PC-9 (cell line): ENCODE data around the gene LEPROT. TPM values are rescaled to one million over a fixed set of nuclear protein-coding genes. Genes with fewer than 3 reads are reported as not detected.
"Not testable (repeated sequence)": the region's sequence is repeated elsewhere in the genome, so short reads cannot be mapped to it uniquely, and the experiment has no call there.

Experiments
- BruUV-seq: library from RNA; stranded (reverse); fragments of 400-500 nt; replicated peaks from 2 replicates; lab custom pipeline; 2021; lab: Mats Ljungman, UMichigan
- CTCF ChIA-PET: fragments of 300-600 bp; sonication (Branson Sonifier 250); formaldehyde crosslinking; loops from one replicate; lab custom pipeline; 2022; ENCODE audit warnings: antibody characterized with exemption; lab: Charles Lee
- POLR2A ChIA-PET: fragments of 300-600 bp; sonication (Branson Sonifier 250); formaldehyde crosslinking; loops from one replicate; lab custom pipeline; 2022; ENCODE audit warnings: antibody characterized with exemption; ENCODE audit not compliant: unreplicated experiment; lab: Charles Lee
- DNase-seq, 2 experiments: peaks; one replicate each; pipeline versions ENCODE4 v3.0.0 to v3.0.0-alpha.2; 2015 to 2022; ENCODE audit warnings: mixed read lengths in 1 of 2
- H2AFZ ChIP-seq: fragments of 200-600 bp; sonication (generic); 2 replicates; pipeline ENCODE4 v1.8.1; 2017; ENCODE audit warnings: antibody characterized with exemption
- H3F3A ChIP-seq: fragments of 200-600 bp; sonication (generic); 2 replicates; pipeline ENCODE4 v1.8.1; 2017; ENCODE audit warnings: antibody characterized with exemption, mild to moderate bottlenecking, low read depth; ENCODE audit not compliant: insufficient read depth
- H3K27ac ChIP-seq: fragments of 200-600 bp; sonication (generic); 2 replicates; pipeline ENCODE4 v1.6.1; 2016; ENCODE audit warnings: mixed run types
- H3K27me3 ChIP-seq: fragments of 200-600 bp; sonication (generic); 2 replicates; pipeline ENCODE4 v1.6.1; 2016; ENCODE audit warnings: low read depth, mixed run types; ENCODE audit not compliant: insufficient read depth
- H3K36me3 ChIP-seq: fragments of 200-600 bp; sonication (generic); 2 replicates; pipeline ENCODE4 v1.6.1; 2016; ENCODE audit warnings: low read depth, mixed run types
- H3K4me1 ChIP-seq: fragments of 200-600 bp; sonication (generic); replicated peaks from 2 replicates; pipeline ENCODE4 v1.6.1; 2016; ENCODE audit warnings: mixed run types; ENCODE audit not compliant: insufficient read depth
- H3K4me2 ChIP-seq: fragments of 200-600 bp; sonication (generic); 2 replicates; pipeline ENCODE4 v1.6.1; 2017; ENCODE audit warnings: mixed run types
- H3K4me3 ChIP-seq: fragments of 200-600 bp; sonication (generic); 2 replicates; pipeline ENCODE4 v1.6.1; 2016; ENCODE audit warnings: mixed run types
- H3K79me2 ChIP-seq: fragments of 200-600 bp; sonication (generic); 2 replicates; pipeline ENCODE4 v1.6.1; 2017; ENCODE audit warnings: low read depth, mixed run types
- H3K9me2 ChIP-seq: fragments of 200-600 bp; sonication (generic); 2 replicates; pipeline ENCODE4 v1.8.1; 2017; ENCODE audit warnings: mild to moderate bottlenecking; ENCODE audit not compliant: insufficient read depth
- H3K9me3 ChIP-seq: fragments of 200-600 bp; sonication (generic); 2 replicates; pipeline ENCODE4 v1.8.1; 2016; ENCODE audit warnings: low read depth; ENCODE audit not compliant: insufficient read depth
- H4K20me1 ChIP-seq: fragments of 200-600 bp; sonication (generic); 2 replicates; pipeline ENCODE4 v1.8.1; 2017; ENCODE audit not compliant: insufficient read depth
- EZH2 ChIP-seq: fragments of 200-600 bp; sonication (generic); IDR thresholded peaks from 2 replicates; pipeline ENCODE4 v1.8.0; 2017; ENCODE audit warnings: antibody characterized with exemption, low read depth
- intact Hi-C: fragments of 100-400 bp; cut with micrococcal nuclease; formaldehyde crosslinking; loops from one replicate; pipeline ENCODE4 v1.10.0; 2022; ENCODE audit not compliant: unreplicated experiment
- total RNA-seq: library from RNA; stranded (reverse); gene quantifications from 2 replicates; pipeline ENCODE4 v1.2.3, GENCODE V29; 2021
- TF ChIP-seq, protein P1 (sequence below): fragments of 200-600 bp; sonication (generic); conservative IDR thresholded peaks from 2 replicates; pipeline ENCODE4 v1.6.1; 2017; ENCODE audit warnings: mixed run types, antibody characterized with exemption, mild to moderate bottlenecking, moderate library complexity

LEPROT gene
- total RNA-seq, 1 experiment from 2014 or later: 113 TPM

DNA sequence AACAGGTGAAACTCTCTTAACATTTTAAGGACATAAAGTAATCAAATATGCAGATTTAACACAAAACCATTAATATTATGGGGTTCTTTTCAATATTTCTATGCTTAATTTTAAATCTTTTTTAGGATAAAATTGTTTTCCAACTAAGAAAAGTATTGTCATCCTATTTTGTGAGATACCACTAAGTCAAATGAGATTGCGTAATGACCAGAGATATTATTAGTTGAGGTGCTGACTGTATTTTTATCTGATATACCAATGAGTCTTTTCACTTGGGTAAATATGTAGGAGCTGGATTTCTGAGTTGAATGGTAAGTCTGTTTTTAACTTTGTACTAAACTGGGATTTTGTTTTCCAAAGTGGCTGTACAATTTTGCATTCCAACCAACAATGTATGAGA lies 25.4 kb downstream of the LEPROT start:
- no TSS peak for BruUV-seq
- Histone ChIP-seq H3K4me2 (no peak overlapping the region), H2AFZ (no peak overlapping the region), H3K9me2 (no peaks in the 10 kb centered on the region; the same call in 1 of the 2 replicates), H3K27ac (no peak overlapping the region), H3K4me3 (no peak overlapping the region), H3K9me3 (no peaks in the 10 kb centered on the region), H4K20me1 (no peaks in the 10 kb centered on the region), H3K79me2 (no peaks in the 10 kb centered on the region), H3F3A (no peaks in the 10 kb centered on the region), H3K36me3 (no peaks in the 10 kb centered on the region), H3K4me1 (no peaks in the 10 kb centered on the region), H3K27me3 (no peaks in the 10 kb centered on the region)
- ChIA-PET POLR2A (no interaction called here), CTCF (no interaction called here)
- DNase-seq: no peak
- intact Hi-C loops: no loop called here
- TF ChIP-seq EZH2: no peak
- TF ChIP-seq, protein P1, sequence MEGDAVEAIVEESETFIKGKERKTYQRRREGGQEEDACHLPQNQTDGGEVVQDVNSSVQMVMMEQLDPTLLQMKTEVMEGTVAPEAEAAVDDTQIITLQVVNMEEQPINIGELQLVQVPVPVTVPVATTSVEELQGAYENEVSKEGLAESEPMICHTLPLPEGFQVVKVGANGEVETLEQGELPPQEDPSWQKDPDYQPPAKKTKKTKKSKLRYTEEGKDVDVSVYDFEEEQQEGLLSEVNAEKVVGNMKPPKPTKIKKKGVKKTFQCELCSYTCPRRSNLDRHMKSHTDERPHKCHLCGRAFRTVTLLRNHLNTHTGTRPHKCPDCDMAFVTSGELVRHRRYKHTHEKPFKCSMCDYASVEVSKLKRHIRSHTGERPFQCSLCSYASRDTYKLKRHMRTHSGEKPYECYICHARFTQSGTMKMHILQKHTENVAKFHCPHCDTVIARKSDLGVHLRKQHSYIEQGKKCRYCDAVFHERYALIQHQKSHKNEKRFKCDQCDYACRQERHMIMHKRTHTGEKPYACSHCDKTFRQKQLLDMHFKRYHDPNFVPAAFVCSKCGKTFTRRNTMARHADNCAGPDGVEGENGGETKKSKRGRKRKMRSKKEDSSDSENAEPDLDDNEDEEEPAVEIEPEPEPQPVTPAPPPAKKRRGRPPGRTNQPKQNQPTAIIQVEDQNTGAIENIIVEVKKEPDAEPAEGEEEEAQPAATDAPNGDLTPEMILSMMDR: no peak

DNA sequence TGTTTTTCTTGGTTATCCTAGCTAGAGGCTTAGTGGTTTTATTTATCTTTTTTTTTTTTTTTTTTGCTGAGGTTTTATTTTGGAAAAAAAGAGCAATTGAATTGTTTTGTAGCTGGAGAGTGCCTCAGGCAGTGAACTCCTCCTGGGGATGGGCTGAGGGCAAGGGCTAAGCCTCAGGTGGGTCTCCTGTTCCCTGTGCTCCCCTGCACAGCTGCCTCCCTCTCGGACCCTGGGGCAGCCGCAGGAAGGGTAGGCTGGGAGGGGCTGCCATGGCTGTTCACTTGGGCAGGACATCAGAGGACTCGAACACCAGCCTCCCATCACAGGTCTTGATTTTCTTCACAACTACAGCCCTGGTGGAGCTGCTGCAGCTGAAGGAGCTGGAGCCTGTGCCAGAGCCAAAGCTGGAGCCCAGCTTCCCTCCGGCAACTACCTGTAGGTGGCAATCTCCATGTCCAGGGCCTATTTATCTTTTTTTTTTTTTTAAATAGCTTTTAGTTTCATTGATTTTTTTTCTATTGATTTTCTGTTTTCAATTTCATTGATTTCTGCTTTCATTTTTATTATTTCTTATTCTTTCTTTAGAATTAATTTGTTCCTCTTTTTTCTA lies 28.9 kb downstream of the LEPROT start:
- no peak overlapping the region for H3K4me2 ChIP-seq
- no peaks in the 10 kb centered on the region for H3K9me3 ChIP-seq
- ChIA-PET CTCF (interaction anchor here (1.1 kb wide), 1 partner anchor 10 kb away, joined by 4 read pairs; no protein-coding TSS in a partner anchor), POLR2A (interaction anchor here (0.6 kb wide), 2 partner anchors 14 to 26 kb away, joined by 12 to 22 read pairs; no protein-coding TSS in a partner anchor)
- H2AFZ ChIP-seq: no peak overlapping the region
- H3K79me2 ChIP-seq: no peaks in the 10 kb centered on the region
- TF ChIP-seq, protein P1: peak; percentile 46; the same call in 1 of the 2 replicates
- TF ChIP-seq EZH2: no peak
- DNase-seq: no peak
- no peaks in the 10 kb centered on the region for H3K36me3 ChIP-seq
- H3K4me3 ChIP-seq: no peak overlapping the region
- H4K20me1 ChIP-seq: no peaks in the 10 kb centered on the region
- no peaks in the 10 kb centered on the region; the same call in 1 of the 2 replicates for H3K9me2 ChIP-seq
- H3K4me1 ChIP-seq: no peaks in the 10 kb centered on the region
- no peaks in the 10 kb centered on the region for H3K27me3 ChIP-seq
- intact Hi-C loops: no loop called here
- BruUV-seq: no TSS peak
- H3F3A ChIP-seq: no peaks in the 10 kb centered on the region
- H3K27ac ChIP-seq: no peak overlapping the region

DNA sequence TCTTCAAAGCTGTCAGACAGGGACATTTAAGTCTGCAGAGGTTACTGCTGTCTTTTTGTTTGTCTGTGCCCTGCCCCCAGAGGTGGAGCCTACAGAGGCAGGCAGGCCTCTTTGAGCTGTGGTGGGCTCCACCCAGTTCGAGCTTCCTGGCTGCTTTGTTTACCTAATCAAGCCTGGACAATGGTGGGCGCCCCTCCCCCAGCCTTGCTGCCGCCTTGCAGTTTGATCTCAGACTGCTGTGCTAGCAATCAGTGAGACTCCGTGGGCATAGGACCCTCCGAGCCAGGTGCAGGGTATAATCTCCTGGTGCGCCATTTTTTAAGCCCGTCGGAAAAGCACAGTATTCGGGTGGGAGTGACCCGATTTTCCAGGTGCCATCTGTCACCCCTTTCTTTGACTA lies 35.2 kb downstream of the LEPROT start:
- H3K4me1 ChIP-seq, H3F3A ChIP-seq, H3K27ac ChIP-seq, DNase-seq, H3K9me2 ChIP-seq, H3K27me3 ChIP-seq, H3K79me2 ChIP-seq, H2AFZ ChIP-seq, H3K4me2 ChIP-seq, BruUV-seq, POLR2A ChIA-PET, H3K36me3 ChIP-seq, intact Hi-C loops, CTCF ChIA-PET, H3K4me3 ChIP-seq, H3K9me3 ChIP-seq, H4K20me1 ChIP-seq: not testable (repeated sequence)

DNA sequence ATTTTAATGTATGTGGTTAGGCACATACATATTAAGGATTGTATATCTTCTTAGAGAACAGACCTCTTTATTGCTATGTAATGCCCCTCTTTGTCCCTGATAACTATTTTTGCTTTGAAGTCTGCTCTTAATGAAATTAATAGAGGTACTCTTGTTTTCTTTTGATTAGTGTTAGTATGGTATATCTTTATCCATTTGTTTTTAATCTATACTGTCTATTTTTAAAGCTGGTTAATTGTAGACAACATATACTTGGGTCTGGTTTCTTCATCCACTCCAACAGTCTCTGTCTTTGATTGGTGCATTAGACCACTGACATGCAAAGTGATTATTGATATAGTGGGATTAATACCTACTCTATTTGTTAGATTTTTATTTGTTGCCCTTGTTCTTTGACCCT lies 36.0 kb downstream of the LEPROT start:
- Histone ChIP-seq H3K4me1 (no peaks in the 10 kb centered on the region), H3F3A (no peaks in the 10 kb centered on the region), H3K27me3 (no peaks in the 10 kb centered on the region), H2AFZ (no peak overlapping the region), H3K79me2 (no peaks in the 10 kb centered on the region), H3K36me3 (no peaks in the 10 kb centered on the region), H4K20me1 (no peaks in the 10 kb centered on the region), H3K9me3 (no peaks in the 10 kb centered on the region), H3K4me3 (no peak overlapping the region), H3K4me2 (no peak overlapping the region), H3K27ac (no peak overlapping the region), H3K9me2 (no peaks in the 10 kb centered on the region)
- no peak for DNase-seq
- no TSS peak for BruUV-seq
- TF ChIP-seq, protein P1: no peak
- no peak for TF ChIP-seq EZH2
- intact Hi-C loops: no loop called here
- POLR2A ChIA-PET: no interaction called here
- CTCF ChIA-PET: no interaction called here
